Fibroblast of lung (primary cell): ENCODE data around the gene HSD3B7.

ENCODE experiments used
- EZH2 ChIP-seq: IDR thresholded peaks from 2 replicates; pipeline ENCODE4 v1.5.1; 2012; ENCODE audit warnings: low read length, control low read depth, mild to moderate bottlenecking; ENCODE audit errors: missing control alignments
- TF ChIP-seq, protein P1 (sequence below), 2 donors: IDR thresholded peaks in 1 of 2; conservative IDR thresholded peaks in 1 of 2; 1 replicate in 1 of 2; 2 replicates in 1 of 2; pipeline ENCODE4 v1.5.1; 2011 to 2012; ENCODE audit warnings: low read length in 2 of 2, control low read depth in 1 of 2, inconsistent platforms in 1 of 2, low read depth in 1 of 2, mild to moderate bottlenecking in 1 of 2

DNA sequence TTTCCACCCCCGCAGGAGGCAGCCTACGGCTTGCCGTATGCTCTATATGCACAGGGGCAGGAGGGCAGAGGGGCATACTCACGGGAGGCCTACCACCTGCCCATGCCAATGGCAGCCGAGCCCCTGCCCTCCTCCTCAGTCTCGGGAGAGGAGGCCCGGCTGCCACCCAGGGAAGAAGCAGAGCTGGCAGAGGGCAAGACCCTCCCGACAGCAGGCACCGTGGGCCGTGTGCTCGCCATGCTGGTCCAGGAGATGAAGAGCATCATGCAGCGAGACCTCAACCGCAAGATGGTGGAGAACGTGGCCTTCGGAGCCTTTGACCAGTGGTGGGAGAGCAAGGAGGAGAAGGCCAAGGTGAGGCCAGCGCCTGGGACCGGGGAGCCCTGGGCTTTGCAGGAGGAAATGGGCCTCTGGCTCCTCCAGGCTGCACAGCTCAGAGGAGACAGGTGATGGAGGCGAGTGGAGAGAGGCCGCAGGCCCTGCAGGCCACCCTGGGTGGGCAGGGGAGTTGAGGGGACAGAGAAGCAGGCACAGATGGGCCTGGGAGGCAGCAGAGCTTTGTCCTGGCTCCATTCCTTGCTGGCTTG, 18.9 kb upstream of the HSD3B7 start:
- TF ChIP-seq, protein P1, sequence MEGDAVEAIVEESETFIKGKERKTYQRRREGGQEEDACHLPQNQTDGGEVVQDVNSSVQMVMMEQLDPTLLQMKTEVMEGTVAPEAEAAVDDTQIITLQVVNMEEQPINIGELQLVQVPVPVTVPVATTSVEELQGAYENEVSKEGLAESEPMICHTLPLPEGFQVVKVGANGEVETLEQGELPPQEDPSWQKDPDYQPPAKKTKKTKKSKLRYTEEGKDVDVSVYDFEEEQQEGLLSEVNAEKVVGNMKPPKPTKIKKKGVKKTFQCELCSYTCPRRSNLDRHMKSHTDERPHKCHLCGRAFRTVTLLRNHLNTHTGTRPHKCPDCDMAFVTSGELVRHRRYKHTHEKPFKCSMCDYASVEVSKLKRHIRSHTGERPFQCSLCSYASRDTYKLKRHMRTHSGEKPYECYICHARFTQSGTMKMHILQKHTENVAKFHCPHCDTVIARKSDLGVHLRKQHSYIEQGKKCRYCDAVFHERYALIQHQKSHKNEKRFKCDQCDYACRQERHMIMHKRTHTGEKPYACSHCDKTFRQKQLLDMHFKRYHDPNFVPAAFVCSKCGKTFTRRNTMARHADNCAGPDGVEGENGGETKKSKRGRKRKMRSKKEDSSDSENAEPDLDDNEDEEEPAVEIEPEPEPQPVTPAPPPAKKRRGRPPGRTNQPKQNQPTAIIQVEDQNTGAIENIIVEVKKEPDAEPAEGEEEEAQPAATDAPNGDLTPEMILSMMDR (conservative IDR thresholded peaks at IDR 0.05 in 1 of 2, IDR thresholded peaks at IDR 0.05 in 1 of 2; ENCODE audit: low read depth in 1 of 2, low read length in 2 of 2), result no peak
- no peak for TF ChIP-seq EZH2
